GM19324 (cell line): ENCODE measurements around the gene SMCO3.
A peak's percentile ranks its signal among the peaks of the same experiment; 100 is the strongest.

Experiments used
- ATAC-seq: cut with Tn5 transposase; IDR thresholded peaks from one replicate; pipeline ENCODE4 v1.9.1; 2021; ENCODE audit warnings: mild to moderate bottlenecking, moderate library complexity; ENCODE audit not compliant: unreplicated experiment, low FRiP score

Gene SMCO3

GRCh38 chr12:14833336-14833735 is 19.4 kb upstream of the SMCO3 start:
- no peak for ATAC-seq

- ATAC-seq = peak; percentile 74
Observed at GRCh38 chr12:14828892-14829291, 14.9 kb upstream of the SMCO3 start.

- no peak for ATAC-seq
Observed at GRCh38 chr12:14827043-14827442, 13.1 kb upstream of the SMCO3 start.

GRCh38 chr12:14826491-14826890 is 12.5 kb upstream of the SMCO3 start:
- ATAC-seq = no peak

- no peak for ATAC-seq
Observed at GRCh38 chr12:14825256-14825655, 11.3 kb upstream of the SMCO3 start.

GRCh38 chr12:14824012-14824634 is 10.1 kb upstream of the SMCO3 start:
- no peak for ATAC-seq

- no peak for ATAC-seq
Observed at GRCh38 chr12:14811486-14811885, 2.5 kb downstream of the SMCO3 start.

GRCh38 chr12:14810953-14811483 is 3.0 kb downstream of the SMCO3 start:
- no peak for ATAC-seq

- no peak for ATAC-seq
Observed at GRCh38 chr12:14810167-14810952, 3.6 kb downstream of the SMCO3 start.

- ATAC-seq = peak; percentile 28
Observed at GRCh38 chr12:14803830-14804160, 10.2 kb downstream of the SMCO3 start.

GRCh38 chr12:14803011-14803829 is 10.8 kb downstream of the SMCO3 start, which contains the start of the genes C12orf60 and WBP11:
C12orf60 (plus strand) TSS chr12:14803670; CDS start chr12:14822936, 19,266 bp downstream.
WBP11 (minus strand) TSS chr12:14803478; CDS start chr12:14801383, 2,095 bp downstream.
- ATAC-seq = peak; percentile 99

- ATAC-seq = no peak
Observed at GRCh38 chr12:14802721-14803010, 11.3 kb downstream of the SMCO3 start.

- ATAC-seq = no peak
Observed at GRCh38 chr12:14802247-14802646, 11.7 kb downstream of the SMCO3 start.

- no peak for ATAC-seq
Observed at GRCh38 chr12:14795028-14795448, 18.9 kb downstream of the SMCO3 start.

GRCh38 chr12:14785568-14785967 is 28.4 kb downstream of the SMCO3 start:
- no peak for ATAC-seq

GRCh38 chr12:14784471-14784870 is 29.5 kb downstream of the SMCO3 start:
- no peak for ATAC-seq

- ATAC-seq = no peak
Observed at GRCh38 chr12:14782756-14783155, 31.2 kb downstream of the SMCO3 start.

- ATAC-seq = no peak
Observed at GRCh38 chr12:14781563-14781962, 32.4 kb downstream of the SMCO3 start.

- no peak for ATAC-seq
Observed at GRCh38 chr12:14780859-14781258, 33.1 kb downstream of the SMCO3 start.

GRCh38 chr12:14779834-14780233 is 34.1 kb downstream of the SMCO3 start:
- no peak for ATAC-seq

GRCh38 chr12:14777271-14777670 is 36.7 kb downstream of the SMCO3 start:
- no peak for ATAC-seq
